ENCODE data around the gene LPP.

DNA sequence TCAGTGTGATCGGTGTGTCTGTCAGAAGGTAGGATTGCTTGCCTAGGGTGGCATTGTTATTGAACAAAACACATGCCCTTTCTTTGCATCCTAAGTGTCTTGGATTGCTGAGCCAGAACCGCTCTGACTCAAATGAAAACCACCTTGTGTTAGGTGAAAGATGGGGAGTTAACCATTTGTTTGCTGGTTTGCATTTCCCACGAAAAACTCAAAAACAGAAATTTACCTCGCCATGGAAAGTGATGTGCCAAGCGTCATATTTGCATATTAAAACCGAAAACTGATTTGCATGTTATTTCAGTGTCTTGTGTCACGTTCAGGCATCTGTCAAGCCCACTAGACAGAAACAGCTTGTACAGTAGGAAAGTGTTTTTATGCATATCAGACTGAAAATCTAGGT lies 543.2 kb downstream of the LPP start:
- TF ChIP-seq, protein P1, sequence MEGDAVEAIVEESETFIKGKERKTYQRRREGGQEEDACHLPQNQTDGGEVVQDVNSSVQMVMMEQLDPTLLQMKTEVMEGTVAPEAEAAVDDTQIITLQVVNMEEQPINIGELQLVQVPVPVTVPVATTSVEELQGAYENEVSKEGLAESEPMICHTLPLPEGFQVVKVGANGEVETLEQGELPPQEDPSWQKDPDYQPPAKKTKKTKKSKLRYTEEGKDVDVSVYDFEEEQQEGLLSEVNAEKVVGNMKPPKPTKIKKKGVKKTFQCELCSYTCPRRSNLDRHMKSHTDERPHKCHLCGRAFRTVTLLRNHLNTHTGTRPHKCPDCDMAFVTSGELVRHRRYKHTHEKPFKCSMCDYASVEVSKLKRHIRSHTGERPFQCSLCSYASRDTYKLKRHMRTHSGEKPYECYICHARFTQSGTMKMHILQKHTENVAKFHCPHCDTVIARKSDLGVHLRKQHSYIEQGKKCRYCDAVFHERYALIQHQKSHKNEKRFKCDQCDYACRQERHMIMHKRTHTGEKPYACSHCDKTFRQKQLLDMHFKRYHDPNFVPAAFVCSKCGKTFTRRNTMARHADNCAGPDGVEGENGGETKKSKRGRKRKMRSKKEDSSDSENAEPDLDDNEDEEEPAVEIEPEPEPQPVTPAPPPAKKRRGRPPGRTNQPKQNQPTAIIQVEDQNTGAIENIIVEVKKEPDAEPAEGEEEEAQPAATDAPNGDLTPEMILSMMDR (IDR thresholded peaks at IDR 0.05; ENCODE audit: insufficient read depth, low read length, poor library complexity, severe bottlenecking) = no peak
- TF ChIP-seq EZH2phosphoT487 (conservative IDR thresholded peaks at IDR 0.05; ENCODE audit: low read length) = no peak

Measured in SU-DHL-6 (cell line).